ENCODE measurements around the gene PCSK5. TPM values are rescaled to one million over a fixed set of nuclear protein-coding genes. Genes with fewer than 3 reads are reported as not detected.

PCSK5 gene
- total RNA-seq, 1 experiment from 2014 or later, result 6.9 TPM

- no peaks in the 10 kb centered on the region for H3K4me1 ChIP-seq (ENCODE audit: control insufficient read depth in 1 of 2, insufficient read depth in 2 of 2, low read length in 2 of 2)
- H3K4me3 ChIP-seq (replicated peaks in 1 of 2; ENCODE audit: low read depth in 1 of 2, low read length in 2 of 2), result no peak overlapping the region
- H3K36me3 ChIP-seq (ENCODE audit: control insufficient read depth in 1 of 2, insufficient read depth in 2 of 2, low read length in 2 of 2), result no peaks in the 10 kb centered on the region
- no peaks in the 10 kb centered on the region for H3K9me2 ChIP-seq (ENCODE audit: insufficient read depth)
- no peak for TF ChIP-seq EZH2 (IDR thresholded peaks at IDR 0.05)
- TF ChIP-seq SRF (IDR thresholded peaks at IDR 0.05; ENCODE audit: low read depth), result no peak
- TF ChIP-seq ZFX (IDR thresholded peaks at IDR 0.05), result no peak
- no peak for TF ChIP-seq ATF3 (IDR thresholded peaks at IDR 0.05)
- no peak for TF ChIP-seq SIN3A (IDR thresholded peaks at IDR 0.05; ENCODE audit: low read depth)
- no peaks in the 10 kb centered on the region for H3K79me2 ChIP-seq (ENCODE audit: insufficient read depth, low read length)
- CTCF ChIA-PET, result no interaction called here
- H3K27ac ChIP-seq (ENCODE audit: low read depth, low read length), result no peak overlapping the region
- H3K9ac ChIP-seq (ENCODE audit: low read length), result no peak overlapping the region
- no peak overlapping the region for H3K4me2 ChIP-seq (ENCODE audit: low read length)
- H2AFZ ChIP-seq (ENCODE audit: low read depth, low read length, poor library complexity, severe bottlenecking), result no peak overlapping the region
- intact Hi-C loops (cut with micrococcal nuclease), result no loop called here
- no peaks in the 10 kb centered on the region for H4K20me1 ChIP-seq (ENCODE audit: insufficient read depth)
- no TSS peak for BruUV-seq (replicated peaks)
- RAD21 ChIA-PET (ENCODE audit: low non-redundant PET in 1 of 2, low total read pairs in 2 of 2, uncharacterized antibody in 2 of 2, unreplicated experiment in 2 of 2), result no interaction called here
- ATAC-seq, result no peak
- H3K9me3 ChIP-seq (ENCODE audit: control insufficient read depth in 1 of 2, insufficient read depth in 1 of 2, low read depth in 1 of 2, low read length in 2 of 2), result no peaks in the 10 kb centered on the region
- no peaks in the 10 kb centered on the region for H3K27me3 ChIP-seq (ENCODE audit: insufficient read depth, low read length)
- no peak for DNase-seq (ENCODE audit: low read depth, low spot score)
- POLR2A ChIA-PET, result no interaction called here
Measured at GRCh38 chr9:76127637-76128036, 237.2 kb downstream of the PCSK5 start.

- RAD21 ChIA-PET (ENCODE audit: low non-redundant PET in 1 of 2, low total read pairs in 2 of 2, uncharacterized antibody in 2 of 2, unreplicated experiment in 2 of 2), result no interaction called here
- no peak overlapping the region for H2AFZ ChIP-seq (ENCODE audit: low read depth, low read length, poor library complexity, severe bottlenecking)
- DNase-seq (ENCODE audit: low read depth, low spot score), result no peak
- H3K9ac ChIP-seq (ENCODE audit: low read length), result no peak overlapping the region
- no peaks in the 10 kb centered on the region for H4K20me1 ChIP-seq (ENCODE audit: insufficient read depth)
- no peak overlapping the region for H3K4me2 ChIP-seq (ENCODE audit: low read length)
- CTCF ChIA-PET, result no interaction called here
- intact Hi-C loops (cut with micrococcal nuclease), result no loop called here
- no peak overlapping the region for H3K4me3 ChIP-seq (replicated peaks in 1 of 2; ENCODE audit: low read depth in 1 of 2, low read length in 2 of 2)
- no peaks in the 10 kb centered on the region for H3K79me2 ChIP-seq (ENCODE audit: insufficient read depth, low read length)
- no TSS peak for BruUV-seq (replicated peaks)
- TF ChIP-seq YY1 (IDR thresholded peaks at IDR 0.05; ENCODE audit: extremely low read depth, insufficient replicate concordance, low read depth, low read length), result no peak
- TF ChIP-seq REST (IDR thresholded peaks at IDR 0.05; ENCODE audit: low read depth), result no peak
- TF ChIP-seq ZBTB33 (IDR thresholded peaks at IDR 0.05; ENCODE audit: extremely low read depth, insufficient replicate concordance, low read length), result no peak
- TF ChIP-seq EZH2phosphoT487 (IDR thresholded peaks at IDR 0.05; ENCODE audit: borderline replicate concordance), result no peak
- ATAC-seq, result no peak
- H3K4me1 ChIP-seq (ENCODE audit: control insufficient read depth in 1 of 2, insufficient read depth in 2 of 2, low read length in 2 of 2), result peaks cover 10% of the 10 kb centered on the region in 2 experiments
- no peaks in the 10 kb centered on the region for H3K9me3 ChIP-seq (ENCODE audit: control insufficient read depth in 1 of 2, insufficient read depth in 1 of 2, low read depth in 1 of 2, low read length in 2 of 2)
- H3K27me3 ChIP-seq (ENCODE audit: insufficient read depth, low read length), result no peaks in the 10 kb centered on the region
- H3K27ac ChIP-seq (ENCODE audit: low read depth, low read length), result no peak overlapping the region
- POLR2A ChIA-PET, result no interaction called here
- H3K9me2 ChIP-seq (ENCODE audit: insufficient read depth), result no peaks in the 10 kb centered on the region; the same call in 1 of the 2 replicates
- H3K36me3 ChIP-seq (ENCODE audit: control insufficient read depth in 1 of 2, insufficient read depth in 2 of 2, low read length in 2 of 2), result no peaks in the 10 kb centered on the region
Measured at GRCh38 chr9:76135902-76136301, 245.4 kb downstream of the PCSK5 start.
